H1 (cell line): ENCODE data around the gene PAK5. TPM values are rescaled to one million over a fixed set of nuclear protein-coding genes. Genes with fewer than 3 reads are reported as not detected.

Experiments used
- CTCF ChIA-PET: fragments of 300-600 bp; sonication (Branson Sonifier 250); formaldehyde crosslinking; loops from one replicate; lab custom pipeline; 2021; ENCODE audit not compliant: partially characterized antibody; lab: Charles Lee
- POLR2A ChIA-PET: fragments of 300-600 bp; sonication (Branson Sonifier 250); formaldehyde crosslinking; loops from one replicate; lab custom pipeline; 2021; ENCODE audit warnings: inconsistent platforms; ENCODE audit not compliant: partially characterized antibody; lab: Charles Lee
- DNase-seq, 2 experiments: peaks; one replicate each; pipeline versions ENCODE4 v3.0.0 to v3.0.0-alpha.2; 2010 to 2022; ENCODE audit warnings: low spot score in 2 of 2, low read depth in 1 of 2, mixed read lengths in 1 of 2
- FAIRE-seq: peaks from 2 replicates; lab custom pipeline; 2011; peaks lifted over from hg19 to GRCh38; lab: Jason Lieb, UNC
- H2AFZ ChIP-seq: 2 replicates; pipeline ENCODE4 v1.8.1; 2012; ENCODE audit warnings: low read length, inconsistent platforms
- H2AK5ac ChIP-seq: 2 replicates; pipeline ENCODE4 v1.6.1; 2013; ENCODE audit warnings: low read depth, low read length
- H2BK120ac ChIP-seq: replicated peaks from 2 replicates; pipeline ENCODE3; 2013; ENCODE audit warnings: low read depth, low read length, inconsistent platforms
- H2BK12ac ChIP-seq: 2 replicates; pipeline ENCODE4 v1.6.1; 2013; ENCODE audit warnings: low read depth, low read length
- H2BK15ac ChIP-seq: 2 replicates; pipeline ENCODE4 v1.6.1; 2013; ENCODE audit warnings: low read length
- H2BK20ac ChIP-seq: 2 replicates; pipeline ENCODE4 v1.6.1; 2013; ENCODE audit warnings: low read length
- H2BK5ac ChIP-seq: 2 replicates; pipeline ENCODE4 v1.6.1; 2013; ENCODE audit warnings: low read depth, low read length
- H3K14ac ChIP-seq: 2 replicates; pipeline ENCODE4 v1.6.1; 2013; ENCODE audit warnings: inconsistent platforms; ENCODE audit not compliant: insufficient read length
- H3K18ac ChIP-seq: 2 replicates; pipeline ENCODE4 v1.6.1; 2013; ENCODE audit warnings: low read length; ENCODE audit errors: extremely low read depth
- H3K23ac ChIP-seq: 2 replicates; pipeline ENCODE4 v1.6.1; 2013; ENCODE audit warnings: inconsistent platforms; ENCODE audit not compliant: insufficient read length
- H3K23me2 ChIP-seq: 2 replicates; pipeline ENCODE4 v1.6.1; 2013; ENCODE audit warnings: low read depth, low read length
- H3K27ac ChIP-seq: 2 replicates; pipeline ENCODE4 v1.6.1; 2011; ENCODE audit warnings: low read depth, low read length, inconsistent platforms
- H3K27me3 ChIP-seq, 4 experiments: replicated peaks in 1 of 4; 1 replicate in 1 of 4; 2 replicates in 3 of 4; pipeline versions ENCODE4 v1.6.1 to v1.8.1; 2011 to 2013; ENCODE audit warnings: low read length in 3 of 4, mild to moderate bottlenecking in 3 of 4, inconsistent platforms in 2 of 4, mixed read lengths in 2 of 4, moderate library complexity in 1 of 4; ENCODE audit not compliant: control insufficient read depth in 3 of 4, insufficient read depth in 3 of 4; ENCODE audit errors: extremely low read depth in 1 of 4
- H3K36me3 ChIP-seq, 4 experiments: 2 replicates each; pipeline versions ENCODE4 v1.6.1 to v1.8.1; 2011 to 2013; ENCODE audit warnings: mild to moderate bottlenecking in 4 of 4, low read length in 3 of 4, moderate library complexity in 2 of 4, control low read depth in 1 of 4, inconsistent platforms in 1 of 4; ENCODE audit not compliant: insufficient read depth in 4 of 4, control insufficient read depth in 2 of 4
- H3K4ac ChIP-seq: replicated peaks from 2 replicates; pipeline ENCODE3; 2013; ENCODE audit warnings: low read length, low read depth, mixed read lengths, inconsistent platforms; ENCODE audit not compliant: insufficient read length
- H3K4me1 ChIP-seq, 4 experiments: replicated peaks in 1 of 4; 1 replicate in 1 of 4; 2 replicates in 3 of 4; pipeline versions ENCODE4 v1.6.1 to v1.8.1; 2011 to 2013; ENCODE audit warnings: low read length in 3 of 4, inconsistent platforms in 2 of 4, mixed read lengths in 1 of 4; ENCODE audit not compliant: insufficient read depth in 4 of 4, control insufficient read depth in 3 of 4
- H3K4me2 ChIP-seq, 2 experiments: 2 replicates each; pipeline versions ENCODE4 v1.6.1 to v1.8.1; 2011 to 2013; ENCODE audit warnings: low read depth in 2 of 2, low read length in 2 of 2, control low read depth in 1 of 2, inconsistent platforms in 1 of 2, mild to moderate bottlenecking in 1 of 2; ENCODE audit not compliant: insufficient read depth in 1 of 2
- H3K4me3 ChIP-seq, 4 experiments: fragments of 200-600, 300-600 bp in 1 of 4; sonication (generic), shearing (Covaris generic), sonication (Bioruptor Twin) in 1 of 4; 2 replicates each; pipeline versions ENCODE4 v1.5.1 to v1.8.1; 2011 to 2016; ENCODE audit warnings: low read length in 4 of 4, low read depth in 3 of 4, control low read depth in 2 of 4, inconsistent platforms in 2 of 4, mild to moderate bottlenecking in 2 of 4, mixed read lengths in 1 of 4, moderate library complexity in 1 of 4; ENCODE audit not compliant: insufficient read depth in 2 of 4; ENCODE audit errors: extremely low read depth in 1 of 4
- H3K56ac ChIP-seq: replicated peaks from 2 replicates; pipeline ENCODE3; 2013; ENCODE audit warnings: low read depth, mild to moderate bottlenecking, mixed read lengths, low read length, inconsistent platforms; ENCODE audit not compliant: insufficient read length
- H3K79me1 ChIP-seq: 2 replicates; pipeline ENCODE4 v1.6.1; 2013; ENCODE audit warnings: low read depth, low read length, control low read depth
- H3K79me2 ChIP-seq, 2 experiments: 2 replicates each; pipeline versions ENCODE4 v1.6.1 to v1.8.1; 2012 to 2013; ENCODE audit warnings: low read length in 2 of 2, mild to moderate bottlenecking in 2 of 2, inconsistent platforms in 1 of 2; ENCODE audit not compliant: insufficient read depth in 2 of 2, control insufficient read depth in 1 of 2
- H3K9ac ChIP-seq, 4 experiments: replicated peaks in 1 of 4; 1 replicate in 1 of 4; 2 replicates in 3 of 4; pipeline versions ENCODE4 v1.6.1 to v1.8.1; 2011 to 2013; ENCODE audit warnings: low read depth in 3 of 4, low read length in 3 of 4, control low read depth in 2 of 4, mild to moderate bottlenecking in 2 of 4, moderate library complexity in 2 of 4, inconsistent platforms in 1 of 4; ENCODE audit errors: extremely low read depth in 1 of 4
- H3K9me3 ChIP-seq, 2 experiments: 2 replicates each; pipeline versions ENCODE4 v1.6.1 to v1.8.1; 2012 to 2013; ENCODE audit warnings: mild to moderate bottlenecking in 2 of 2, moderate library complexity in 2 of 2, control low read depth in 1 of 2, inconsistent platforms in 1 of 2, low read depth in 1 of 2, low read length in 1 of 2, mixed read lengths in 1 of 2; ENCODE audit not compliant: insufficient read depth in 2 of 2
- H4K20me1 ChIP-seq, 2 experiments: replicated peaks in 1 of 2; 2 replicates each; pipeline versions ENCODE3 to v1.8.1; 2011 to 2013; ENCODE audit warnings: inconsistent platforms in 2 of 2, low read length in 2 of 2, mild to moderate bottlenecking in 1 of 2; ENCODE audit not compliant: insufficient read depth in 2 of 2, control insufficient read depth in 1 of 2
- H4K5ac ChIP-seq: 2 replicates; pipeline ENCODE4 v1.6.1; 2013; ENCODE audit warnings: low read length, low read depth, mixed read lengths, inconsistent platforms; ENCODE audit not compliant: insufficient read length
- H4K8ac ChIP-seq: 2 replicates; pipeline ENCODE4 v1.8.0; 2013; ENCODE audit warnings: mild to moderate bottlenecking, moderate library complexity, low read length, inconsistent platforms; ENCODE audit not compliant: insufficient read depth; ENCODE audit errors: extremely low read depth
- H4K91ac ChIP-seq: replicated peaks from 2 replicates; pipeline ENCODE3; 2013; ENCODE audit warnings: low read length, mixed read lengths, inconsistent platforms; ENCODE audit not compliant: insufficient read length
- EP300 ChIP-seq, 2 experiments: IDR thresholded peaks; 1 replicate in 1 of 2; 2 replicates in 1 of 2; pipeline ENCODE4 v1.6.1; 2011 to 2012; ENCODE audit warnings: low read depth in 2 of 2, low read length in 2 of 2, mild to moderate bottlenecking in 2 of 2, borderline replicate concordance in 1 of 2, inconsistent platforms in 1 of 2, moderate library complexity in 1 of 2
- HDAC2 ChIP-seq, 2 experiments: fragments of 300-600 bp in 1 of 2; sonication (generic) in 1 of 2; IDR thresholded peaks; 2 replicates each; pipeline ENCODE4 v1.6.1; 2011 to 2012; ENCODE audit warnings: low read depth in 2 of 2, low read length in 2 of 2, mild to moderate bottlenecking in 2 of 2, moderate library complexity in 2 of 2, borderline replicate concordance in 1 of 2, inconsistent platforms in 1 of 2
- POLR2AphosphoS5 ChIP-seq: IDR thresholded peaks from 2 replicates; pipeline ENCODE4 v1.6.1; 2011; ENCODE audit warnings: low read depth, low read length
- WGBS, 2 experiments: shearing (Covaris generic) in 1 of 2; methylation state at CpG; one replicate each; pipeline versions ENCODE4 v1.1.6 to v1.1.7; 2013 to 2015; ENCODE audit warnings: low lambda C conversion rate in 2 of 2, mixed read lengths in 2 of 2, inconsistent platforms in 1 of 2, low coverage in 1 of 2, missing lambda C conversion rate in 1 of 2; ENCODE audit not compliant: insufficient replicate concordance in 2 of 2, insufficient coverage in 1 of 2, insufficient read length in 1 of 2; ENCODE audit errors: extremely low coverage in 1 of 2, missing lambda C conversion rate in 1 of 2; 5-methylcytosine and 5-hydroxymethylcytosine counted together
- polyA plus RNA-seq, 7 experiments: library from polyadenylated mRNA; depleted of rRNA in 3 of 7; stranded (reverse) in 5 of 7; unstranded in 2 of 7; fragments of >200 nt in 5 of 7; fragments of 200-250 nt in 2 of 7; gene quantifications; 1 replicate in 5 of 7; 2 replicates in 1 of 7; 4 replicates in 1 of 7; pipeline versions ENCODE4 v1.2.1 to v1.2.3, GENCODE V29; 2011 to 2013; ENCODE audit warnings: missing spikeins in 2 of 7, mixed read lengths in 2 of 7
- total RNA-seq: library from RNA; stranded (reverse); fragmentation: NEBNext Ultra II Directional; extraction: Animal tissue kit (Norgen Biotek cat#: 25700); gene quantifications from 2 replicates; pipeline ENCODE4 v1.2.1, GENCODE V29; 2021

PAK5 gene
- total and polyA plus RNA-seq, 2 of the 8 experiments (the other 6 are each of a cell fraction or from before 2014, with no cell fraction given) = 0.54 to 0.80 TPM

DNA sequence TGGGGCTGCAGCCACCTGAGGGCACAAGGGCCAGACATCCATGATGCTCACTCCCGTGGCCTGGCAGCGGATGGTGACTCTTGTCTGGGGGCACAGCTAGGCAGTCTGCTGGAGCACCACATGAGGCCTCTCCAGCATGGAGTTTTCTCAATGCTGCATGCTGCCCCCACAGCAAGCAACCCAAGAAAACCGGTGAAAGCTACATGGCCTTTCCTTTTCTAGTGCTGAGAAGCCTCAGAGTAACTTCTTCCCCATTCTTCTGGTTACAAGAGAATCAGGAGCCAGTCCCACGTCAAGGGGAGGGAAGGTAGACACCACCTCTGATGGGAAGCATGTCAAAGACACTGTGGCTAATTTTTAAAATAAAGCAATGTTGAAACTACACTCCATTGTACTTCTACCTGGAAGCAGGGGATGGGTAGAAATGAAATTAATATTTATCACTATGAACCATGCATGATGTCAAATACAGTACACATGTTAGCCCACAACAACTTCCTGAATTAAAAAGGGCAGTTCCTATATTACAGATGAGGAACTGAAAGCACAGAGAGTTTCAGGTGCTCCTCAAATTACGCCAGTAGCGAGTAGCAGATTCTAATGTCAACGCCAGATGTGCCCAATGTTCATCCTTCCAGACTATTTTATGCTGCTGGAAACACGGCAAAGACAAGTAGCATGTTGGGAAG lies 223.0 kb downstream of the PAK5 start:
- no peak overlapping the region for H2BK15ac ChIP-seq
- H3K56ac ChIP-seq = no peak overlapping the region
- no peak overlapping the region for H4K8ac ChIP-seq
- no peaks in the 10 kb centered on the region for H3K79me1 ChIP-seq
- no peak overlapping the region for H2BK120ac ChIP-seq
- TF ChIP-seq POLR2AphosphoS5 (no peak), HDAC2 (IDR thresholded peaks at IDR 0.05; ENCODE audit: borderline replicate concordance in 1 of 2, low read depth in 2 of 2, low read length in 2 of 2) (no peak), EP300 (IDR thresholded peaks at IDR 0.05; ENCODE audit: borderline replicate concordance in 1 of 2, low read depth in 2 of 2, low read length in 2 of 2) (no peak)
- WGBS, 2 experiments = 91% methylated on average over 8 of the region's 8 CpGs; no CpG with 5 or more reads in 1 of the 2 experiments
- H3K79me2 ChIP-seq = no peaks in the 10 kb centered on the region
- no peak overlapping the region for H3K23ac ChIP-seq
- H3K18ac ChIP-seq = no peak overlapping the region
- no peaks in the 10 kb centered on the region for H3K36me3 ChIP-seq
- no peaks in the 10 kb centered on the region for H3K4me1 ChIP-seq
- no peak overlapping the region for H3K14ac ChIP-seq
- FAIRE-seq (no peak), DNase-seq (no peak)
- no peaks in the 10 kb centered on the region for H3K27me3 ChIP-seq
- ChIA-PET POLR2A (no interaction called here), CTCF (interaction anchor here (0.6 to 8.1 kb wide), 16 partner anchors 12 to 611 kb away, joined by 3 to 104 read pairs (median 8); no protein-coding TSS in a partner anchor)
- H3K9me3 ChIP-seq = no peaks in the 10 kb centered on the region
- H3K4me2 ChIP-seq = no peak overlapping the region
- H3K4ac ChIP-seq = no peak overlapping the region
- H2BK20ac ChIP-seq = no peak overlapping the region
- H4K20me1 ChIP-seq = no peaks in the 10 kb centered on the region
- H2BK12ac ChIP-seq = no peak overlapping the region
- H3K4me3 ChIP-seq = no peak overlapping the region
- H4K5ac ChIP-seq = no peak overlapping the region
- H2BK5ac ChIP-seq = no peak overlapping the region
- no peak overlapping the region for H2AFZ ChIP-seq
- H4K91ac ChIP-seq = no peak overlapping the region
- H3K9ac ChIP-seq = no peak overlapping the region
- H3K27ac ChIP-seq = no peak overlapping the region
- H3K23me2 ChIP-seq = no peaks in the 10 kb centered on the region
- H2AK5ac ChIP-seq = no peak overlapping the region
